Stimulated activated CD4-positive, alpha-beta T cell treated with anti-CD3 and anti-CD28 coated beads, TNF-alpha, amount 100 ng/mL, for 48 hours (primary cell): Measurements from ENCODE around the gene PTCRA.
"Not testable (repeated sequence)": the region's sequence is repeated elsewhere in the genome, so short reads cannot be mapped to it uniquely, and the experiment has no call there.

Source experiments
- DNase-seq, 3 donors: peaks; one replicate each; pipeline ENCODE4 v3.0.0-alpha.2; 2020; ENCODE audit warnings: low read depth in 3 of 3

Gene PTCRA

GRCh38 chr6:42902429-42903263 is 13.2 kb upstream of the PTCRA start:
- DNase-seq = not testable (repeated sequence)

- no peak for DNase-seq
These were observed 11.4 kb upstream of the PTCRA start for GRCh38 chr6:42904467-42904866.

GRCh38 chr6:42907336-42907735 is 8.5 kb upstream of the PTCRA start:
- DNase-seq = no peak

GRCh38 chr6:42909835-42910234 is 6.0 kb upstream of the PTCRA start:
- no peak for DNase-seq

GRCh38 chr6:42911171-42912021 is 4.5 kb upstream of the PTCRA start:
- DNase-seq = no peak

GRCh38 chr6:42914546-42914945 is 1.3 kb upstream of the PTCRA start:
- no peak for DNase-seq

GRCh38 chr6:42916288-42916687 is 435 bp downstream of the PTCRA start:
- DNase-seq = no peak

GRCh38 chr6:42921801-42922200 is 5.9 kb downstream of the PTCRA start:
- DNase-seq = no peak

GRCh38 chr6:42923666-42924065 is 7.8 kb downstream of the PTCRA start:
- DNase-seq = no peak

GRCh38 chr6:42925248-42925857 is 9.5 kb downstream of the PTCRA start:
- DNase-seq = no peak

GRCh38 chr6:42928986-42929820 is 13.3 kb downstream of the PTCRA start, which contains the start of gene CNPY3:
Gene CNPY3, plus strand, starts transcription at chr6:42929480. Its CDS starts 91 bp downstream, at chr6:42929571.
- peak; percentile 85 to 95 (median 86) for DNase-seq

GRCh38 chr6:42929821-42930360 is 14.0 kb downstream of the PTCRA start:
- DNase-seq = peak; percentile 29 to 51 (median 34)

- DNase-seq = no peak
These were observed 16.6 kb downstream of the PTCRA start for GRCh38 chr6:42932412-42932811.

GRCh38 chr6:42933205-42933604 is 17.4 kb downstream of the PTCRA start:
- no peak for DNase-seq

GRCh38 chr6:42935322-42935721 is 19.5 kb downstream of the PTCRA start:
- DNase-seq = no peak

GRCh38 chr6:42936398-42936797 is 20.5 kb downstream of the PTCRA start:
- no peak for DNase-seq

- DNase-seq = no peak
These were observed 21.9 kb downstream of the PTCRA start for GRCh38 chr6:42937548-42938427.

GRCh38 chr6:42938428-42938796 is 22.6 kb downstream of the PTCRA start:
- DNase-seq = no peak

- DNase-seq = no peak
These were observed 23.3 kb downstream of the PTCRA start for GRCh38 chr6:42938987-42939809.
